DMS153 (cell line): ENCODE measurements around the gene CP.
A peak's percentile ranks its signal among the peaks of the same experiment; 100 is the strongest.

Source experiments
- DNase-seq: peaks from one replicate; lab custom pipeline; 2025; lab: John Stamatoyannopoulos, UW

CP gene

DNA sequence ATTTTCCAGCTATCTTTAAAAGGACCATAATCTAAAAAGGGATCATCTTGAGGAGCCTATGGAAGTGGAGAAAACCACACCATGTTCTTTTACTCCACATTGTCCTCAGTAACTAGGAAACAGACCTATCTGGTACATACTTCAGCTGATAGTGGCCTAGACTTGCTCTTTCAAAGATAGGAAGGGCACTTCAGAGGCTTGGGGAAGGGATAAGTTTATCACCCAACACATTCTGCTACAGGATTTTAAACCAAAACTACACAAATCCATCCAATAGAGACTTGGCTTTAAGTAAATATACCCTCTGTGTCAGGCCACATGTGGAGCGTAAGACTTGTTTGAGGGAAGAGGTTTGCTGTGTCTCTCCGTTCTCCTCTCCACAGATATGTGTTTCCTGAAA, 35.4 kb downstream of the CP start:
- DNase-seq, result no peak

DNA sequence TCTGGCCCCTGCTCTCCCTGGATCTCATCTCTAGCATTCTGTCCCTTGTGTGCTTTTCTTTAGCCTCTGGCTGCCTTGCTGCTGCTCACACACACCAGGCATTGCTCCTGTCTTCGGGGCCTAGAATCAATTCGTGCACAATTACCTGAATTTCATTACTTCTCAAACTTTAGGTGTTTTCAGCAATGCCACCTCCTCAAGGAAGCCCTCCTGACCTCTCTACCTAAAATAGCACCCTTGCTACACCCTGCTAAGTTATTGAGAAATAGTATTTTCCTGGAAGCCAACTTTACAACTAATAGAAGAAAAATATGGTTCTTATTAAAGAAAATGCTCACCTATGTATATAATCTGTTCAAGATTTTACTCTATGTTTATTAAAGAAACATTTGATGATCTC, 40.4 kb downstream of the CP start:
- DNase-seq, result no peak

DNA sequence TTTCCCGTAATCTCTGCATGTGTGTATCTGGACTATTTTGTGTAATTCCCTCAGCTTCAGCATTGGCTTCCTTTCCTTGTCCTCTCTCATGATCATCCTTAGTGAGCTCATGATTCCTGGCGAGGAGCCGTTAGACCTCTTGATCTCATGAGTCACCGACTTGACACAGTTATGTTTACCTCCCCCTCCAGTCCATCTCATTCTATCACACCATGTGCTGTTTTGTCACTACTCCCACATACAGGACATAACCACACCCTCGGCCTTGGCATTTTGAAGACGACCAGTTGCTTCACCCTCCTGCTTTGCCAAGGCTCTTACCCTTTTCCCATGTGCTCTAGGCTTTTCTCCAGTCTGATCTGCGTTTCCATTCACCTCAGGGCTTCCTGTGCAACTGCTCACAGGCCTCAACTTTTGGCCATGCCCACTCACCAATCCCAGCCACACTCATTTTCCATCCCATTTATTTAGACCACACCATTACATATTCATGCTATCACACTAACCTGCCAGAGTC, 41.5 kb downstream of the CP start:
- DNase-seq, result peak; percentile 6

DNA sequence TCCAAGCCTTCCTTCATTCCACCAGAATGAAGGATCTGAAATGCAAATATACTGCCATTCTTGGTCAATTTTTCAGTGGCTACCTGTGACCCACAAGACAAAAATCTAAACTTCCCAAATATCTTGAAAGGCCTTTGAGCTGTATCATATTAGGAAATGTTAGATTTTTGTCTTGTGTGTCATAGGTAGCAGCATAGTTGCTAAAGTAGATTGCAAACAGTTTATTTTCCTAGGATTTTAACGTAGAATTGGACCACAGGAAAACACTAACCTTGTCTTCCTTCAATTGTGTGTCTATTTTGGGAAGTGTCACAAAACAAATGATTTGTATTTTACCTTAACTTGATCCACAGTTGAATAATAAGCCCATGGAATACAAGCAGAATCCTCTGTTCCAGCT, 42.4 kb downstream of the CP start:
- DNase-seq, result no peak

DNA sequence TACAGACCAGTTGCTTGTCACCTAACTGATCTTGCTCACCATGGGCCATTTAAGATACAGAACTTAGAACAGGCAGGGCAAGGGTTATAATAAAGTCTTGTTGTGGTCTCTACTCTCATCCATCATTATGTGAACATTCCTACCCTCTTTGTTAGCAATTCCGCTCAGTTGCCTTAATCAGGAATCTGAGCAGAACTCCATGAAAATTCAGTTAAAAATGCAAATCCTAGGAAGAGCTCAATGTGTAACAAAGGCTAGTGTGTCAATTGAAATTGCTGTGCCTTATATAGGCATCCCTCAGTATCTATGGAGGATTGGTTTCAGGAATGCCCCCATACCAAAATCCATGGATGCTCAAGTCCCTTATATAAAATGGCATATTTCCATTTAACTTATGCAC, 44.5 kb downstream of the CP start:
- no peak for DNase-seq

DNA sequence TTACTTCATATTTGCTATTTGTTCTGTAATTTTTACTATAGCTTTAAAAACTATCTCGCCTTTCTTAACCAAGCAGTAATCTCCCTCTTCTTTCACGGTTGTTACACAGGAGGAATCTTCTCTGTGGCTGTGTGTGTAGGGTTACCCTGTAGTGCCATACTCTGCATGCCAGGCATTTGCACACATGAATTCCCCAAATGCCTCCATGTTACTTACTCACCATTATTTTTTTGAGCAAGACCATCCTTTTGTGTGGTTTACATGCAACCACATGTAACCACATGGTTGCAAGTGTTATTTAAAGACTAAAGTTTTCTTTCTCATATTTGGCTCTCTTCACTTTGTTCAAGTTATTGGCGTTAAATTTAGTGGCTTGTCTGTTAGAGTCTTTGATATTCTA, 46.7 kb downstream of the CP start:
- DNase-seq, result no peak

DNA sequence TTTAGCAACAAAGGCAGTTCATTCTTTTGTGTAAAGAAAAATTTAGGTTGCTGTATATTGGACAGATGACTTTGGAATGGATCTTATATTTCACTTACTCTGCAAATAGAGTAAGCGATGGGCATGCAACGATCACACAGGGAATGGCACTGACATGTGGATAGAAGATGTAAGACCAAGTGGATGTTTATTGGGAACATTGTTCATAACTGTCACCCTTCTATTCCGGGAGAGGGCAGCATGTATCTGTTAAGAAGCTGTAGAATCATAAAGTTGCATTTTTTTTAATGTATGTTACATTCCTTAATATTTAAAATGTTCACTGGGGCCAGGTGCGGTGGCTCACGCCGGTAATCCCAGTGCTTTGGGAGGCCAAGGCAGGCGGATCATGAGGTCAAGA, 51.0 kb downstream of the CP start:
- DNase-seq, result no peak

DNA sequence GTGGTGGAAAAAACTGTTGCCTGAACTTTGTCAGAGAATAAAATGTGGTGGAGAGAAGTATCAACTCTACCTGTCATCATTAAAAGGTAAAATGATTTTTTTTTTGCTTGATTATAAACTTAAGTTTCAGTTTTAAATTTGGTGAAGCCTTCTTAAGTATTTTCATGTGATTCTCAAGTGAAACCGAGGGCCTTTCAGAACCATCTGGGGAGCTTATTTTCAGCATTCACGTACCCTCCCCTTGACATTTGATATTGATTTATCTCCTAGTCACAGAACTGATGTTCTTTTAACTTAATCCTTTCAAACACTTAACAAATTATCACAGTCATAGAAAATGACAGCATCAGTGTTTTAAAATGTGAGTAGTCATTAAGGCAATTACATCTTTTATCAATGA, 53.7 kb downstream of the CP start:
- no peak for DNase-seq

DNA sequence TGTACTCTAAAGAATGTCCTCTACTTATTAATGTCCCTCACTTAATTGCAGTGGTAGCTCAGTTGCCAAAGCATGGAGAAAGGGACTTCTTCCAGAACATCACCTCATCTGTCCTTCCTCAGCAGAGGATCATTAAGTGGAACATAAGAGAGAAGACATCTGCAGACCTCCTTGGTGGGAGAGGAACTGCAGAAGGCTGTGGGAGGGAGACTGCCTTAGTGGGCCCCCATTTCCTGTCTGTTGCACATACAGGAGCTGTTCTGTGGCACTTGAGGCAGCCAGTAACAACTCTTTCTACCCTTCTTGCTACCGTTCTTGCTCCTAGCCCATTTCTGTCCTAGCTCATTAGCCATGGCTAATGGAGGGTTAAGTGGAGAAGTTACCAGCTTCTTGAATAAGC, 58.6 kb downstream of the CP start:
- DNase-seq, result no peak

DNA sequence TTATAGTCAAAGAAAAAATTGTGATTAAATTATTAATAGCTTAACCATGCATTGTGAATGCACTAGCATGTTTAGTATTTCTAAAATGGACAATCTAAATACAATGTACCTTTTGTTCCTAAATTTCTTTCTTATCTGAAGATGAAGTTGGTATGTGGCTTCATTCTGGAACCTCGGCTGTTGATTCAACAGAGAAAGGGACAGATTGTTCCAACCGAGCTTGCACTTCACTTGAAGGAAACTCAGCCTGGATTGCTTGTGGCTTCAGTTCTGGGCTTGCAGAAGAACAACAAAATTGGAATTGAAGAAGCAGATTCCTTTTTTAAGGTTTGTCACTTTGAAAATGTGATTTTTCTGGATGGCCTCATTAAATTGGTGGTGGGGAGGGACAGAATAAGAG, 59.6 kb downstream of the CP start:
- no peak for DNase-seq

DNA sequence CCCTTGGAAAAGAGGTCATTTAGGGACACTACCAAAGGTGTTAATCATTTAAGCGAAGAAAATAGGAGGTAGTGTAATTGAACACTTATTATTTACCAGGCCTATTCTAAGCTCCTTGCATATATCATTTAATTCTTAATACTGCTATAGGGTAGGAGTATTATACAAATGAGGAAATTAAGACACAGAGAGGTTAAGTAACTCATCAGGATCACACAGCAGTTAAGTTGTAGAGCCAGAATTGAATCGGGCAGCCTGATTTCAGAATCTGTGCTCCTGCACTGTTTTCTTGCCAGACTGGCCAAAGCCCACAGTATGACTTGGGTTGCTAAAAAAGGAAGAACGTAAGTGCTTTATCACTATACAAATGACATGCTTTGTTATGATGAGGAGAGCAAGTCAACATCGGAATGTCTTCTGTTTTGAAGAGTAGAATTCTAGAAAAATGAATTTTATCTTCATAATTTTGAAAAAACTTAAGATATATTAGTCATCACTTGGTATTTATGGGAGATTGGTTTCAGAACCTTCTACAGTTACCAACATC, 60.8 kb downstream of the CP start:
- no peak for DNase-seq

DNA sequence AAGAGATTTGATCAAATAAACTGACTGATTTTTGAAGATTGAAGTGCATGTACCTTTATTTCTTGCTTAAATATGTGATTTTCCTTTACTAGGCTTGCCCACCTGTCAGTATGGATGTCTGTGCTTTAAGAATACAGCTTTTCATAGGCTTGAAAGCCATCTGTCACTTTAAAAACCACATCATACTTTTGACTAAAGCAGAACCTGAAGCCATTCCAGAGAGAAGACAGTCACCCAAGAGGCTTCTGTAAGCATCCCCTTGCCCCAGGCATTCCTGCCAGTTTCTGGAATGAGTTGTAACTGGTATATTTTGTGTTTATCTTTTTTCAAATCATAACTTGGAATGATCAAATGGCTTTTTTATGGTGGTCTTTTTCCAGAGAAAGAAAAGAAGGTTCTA, 68.2 kb downstream of the CP start:
- no peak for DNase-seq

DNA sequence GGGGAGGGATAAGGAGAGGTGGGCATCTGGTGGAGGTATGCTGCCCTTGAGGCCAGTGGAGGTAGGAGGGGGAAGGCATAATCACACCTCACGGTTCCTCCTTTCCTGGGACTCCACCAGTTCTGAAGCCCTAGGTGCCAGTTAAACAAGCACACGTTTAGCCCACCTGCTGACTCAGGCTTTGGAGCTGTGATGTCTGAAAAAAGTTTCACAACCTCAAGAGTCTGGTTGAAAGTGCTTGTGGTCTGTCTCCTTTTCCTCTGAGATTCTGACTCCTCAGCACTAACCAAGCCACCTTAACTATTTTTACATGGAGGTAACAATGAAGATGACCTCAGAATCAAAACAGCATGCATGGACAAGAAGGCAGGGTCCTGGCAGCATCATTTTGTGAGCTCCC, 69.2 kb downstream of the CP start:
- DNase-seq, result no peak

DNA sequence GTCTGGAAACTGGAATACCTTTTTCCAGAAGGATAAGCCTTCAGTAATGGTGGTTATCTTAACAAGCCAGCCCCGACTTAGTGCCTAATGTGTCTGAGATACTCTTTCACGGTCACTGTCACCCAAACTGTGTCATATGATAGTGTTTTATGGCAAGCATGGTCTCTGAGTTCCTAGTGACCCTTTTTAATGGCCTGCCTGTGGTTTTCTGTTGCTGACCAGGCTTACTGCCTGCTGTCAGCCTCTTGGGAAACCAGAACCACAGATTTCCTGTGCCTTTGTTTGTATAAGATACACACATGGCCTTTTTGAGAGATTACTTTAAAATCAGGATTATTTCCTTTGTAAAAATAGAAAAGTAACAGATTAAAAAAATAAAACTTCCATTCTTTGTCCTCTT, 69.8 kb downstream of the CP start:
- no peak for DNase-seq

DNA sequence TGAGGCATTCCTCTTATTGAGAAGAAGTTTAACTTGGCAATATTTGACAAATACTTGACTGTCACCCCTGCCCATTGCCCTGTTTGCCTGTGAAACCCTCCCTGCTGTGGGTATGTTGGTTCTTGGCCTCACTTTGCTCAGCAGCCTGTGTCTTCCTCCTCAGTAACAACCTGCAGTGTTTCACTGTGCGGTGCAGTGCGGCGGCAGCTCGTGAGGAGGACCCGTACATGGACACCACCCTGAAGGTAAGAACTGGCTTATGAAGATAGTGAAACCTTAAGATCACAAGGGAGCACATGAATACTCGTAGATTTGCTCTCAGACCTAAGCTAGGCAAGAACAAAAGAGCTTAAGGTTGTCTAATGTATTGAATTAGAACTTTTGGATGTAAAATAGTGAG, 71.2 kb downstream of the CP start:
- no peak for DNase-seq

DNA sequence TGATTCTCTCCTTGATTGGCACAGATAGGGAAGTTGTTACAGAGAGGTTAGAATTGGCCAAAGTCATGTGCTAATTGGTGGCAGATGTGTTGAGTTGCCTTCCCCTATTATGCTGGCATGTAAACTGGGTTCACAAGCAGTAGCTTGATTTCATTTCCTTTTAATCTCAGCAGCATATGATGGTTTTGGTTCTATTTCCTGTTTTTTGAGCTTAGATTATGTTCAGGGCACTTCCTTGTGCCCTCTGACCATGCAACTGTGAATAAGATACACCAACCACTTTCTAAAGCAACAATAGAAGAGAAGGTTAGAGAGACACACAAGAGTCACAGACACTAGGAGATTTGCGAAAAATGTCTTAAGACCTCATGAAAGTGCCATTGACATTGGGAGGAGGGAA, 75.7 kb downstream of the CP start:
- DNase-seq, result no peak

DNA sequence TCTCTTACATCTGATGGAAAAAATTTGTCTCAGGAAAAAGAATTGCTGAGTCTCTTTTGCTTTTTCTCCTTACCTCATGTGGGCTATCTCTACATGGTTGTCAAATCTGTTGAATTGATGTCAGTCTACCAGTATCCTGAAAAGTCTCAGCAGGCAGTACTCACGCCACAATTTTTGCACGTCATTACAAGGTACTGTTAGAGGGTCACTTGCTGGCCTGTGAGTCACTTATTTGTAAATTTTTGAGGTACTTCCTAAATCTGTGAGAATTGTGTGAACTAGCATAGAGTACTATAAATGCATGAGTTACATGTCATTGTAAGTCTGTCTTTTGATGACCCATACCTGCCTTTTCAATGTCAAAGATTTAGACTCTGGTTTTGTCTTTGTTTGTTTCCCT, 76.3 kb downstream of the CP start:
- no peak for DNase-seq

DNA sequence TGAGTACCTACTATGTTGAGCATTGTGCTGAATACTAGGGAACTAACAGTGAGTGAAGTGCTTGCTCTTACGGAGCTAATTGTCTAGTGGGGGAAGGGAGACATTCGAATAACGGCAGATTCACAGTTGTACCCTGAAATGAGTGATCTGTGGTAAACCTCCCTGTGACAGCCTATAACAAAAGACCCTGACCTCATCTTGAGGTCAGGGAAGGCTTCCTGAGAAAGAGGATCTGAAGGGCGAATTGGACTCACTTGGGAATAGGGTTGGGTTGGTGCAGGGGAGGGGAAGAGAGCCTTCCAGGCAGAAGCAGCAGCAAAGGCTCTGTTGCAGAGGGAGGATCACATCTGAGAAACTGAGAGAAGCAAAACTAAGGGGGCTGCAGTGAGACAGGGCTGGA, 78.9 kb downstream of the CP start:
- no peak for DNase-seq

DNA sequence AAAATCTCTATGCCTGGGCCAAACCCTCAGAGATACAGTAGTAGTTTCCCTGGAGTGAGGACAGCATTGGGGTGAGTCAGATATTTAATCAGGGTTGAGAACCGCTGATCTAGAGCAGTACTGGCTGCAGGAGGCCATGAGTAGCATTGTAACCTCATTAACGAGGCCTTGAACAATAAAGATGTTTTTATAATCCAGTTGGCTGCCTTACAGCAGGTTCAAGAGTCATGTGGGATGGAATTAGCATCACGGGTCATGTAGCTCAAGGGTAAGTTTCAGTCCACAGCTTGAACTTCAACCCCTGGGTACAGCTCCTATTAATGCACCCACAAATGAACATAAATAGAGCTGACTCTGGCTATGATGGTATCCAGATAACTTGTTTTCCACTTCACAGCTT, 87.1 kb downstream of the CP start:
- DNase-seq, result no peak

DNA sequence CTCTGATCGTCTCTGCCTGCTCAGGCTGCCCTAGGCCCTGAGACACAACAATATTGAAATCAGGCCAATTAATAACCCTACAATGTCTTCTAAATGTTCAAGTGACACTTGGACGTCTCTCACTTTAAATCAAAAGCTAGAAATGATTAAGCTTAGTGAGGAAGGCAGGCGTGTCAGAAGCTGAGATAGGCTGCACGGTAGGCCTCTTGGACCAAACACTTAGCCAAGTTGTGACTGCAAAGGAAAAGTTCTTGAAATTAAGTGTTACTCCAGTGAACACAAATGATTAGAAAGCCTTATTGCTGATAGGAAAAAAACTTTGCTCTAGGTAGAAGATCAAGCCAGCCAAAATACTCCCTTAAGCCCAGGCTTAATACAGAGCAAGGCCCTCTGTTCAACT, 90.0 kb downstream of the CP start:
- DNase-seq, result no peak

DNA sequence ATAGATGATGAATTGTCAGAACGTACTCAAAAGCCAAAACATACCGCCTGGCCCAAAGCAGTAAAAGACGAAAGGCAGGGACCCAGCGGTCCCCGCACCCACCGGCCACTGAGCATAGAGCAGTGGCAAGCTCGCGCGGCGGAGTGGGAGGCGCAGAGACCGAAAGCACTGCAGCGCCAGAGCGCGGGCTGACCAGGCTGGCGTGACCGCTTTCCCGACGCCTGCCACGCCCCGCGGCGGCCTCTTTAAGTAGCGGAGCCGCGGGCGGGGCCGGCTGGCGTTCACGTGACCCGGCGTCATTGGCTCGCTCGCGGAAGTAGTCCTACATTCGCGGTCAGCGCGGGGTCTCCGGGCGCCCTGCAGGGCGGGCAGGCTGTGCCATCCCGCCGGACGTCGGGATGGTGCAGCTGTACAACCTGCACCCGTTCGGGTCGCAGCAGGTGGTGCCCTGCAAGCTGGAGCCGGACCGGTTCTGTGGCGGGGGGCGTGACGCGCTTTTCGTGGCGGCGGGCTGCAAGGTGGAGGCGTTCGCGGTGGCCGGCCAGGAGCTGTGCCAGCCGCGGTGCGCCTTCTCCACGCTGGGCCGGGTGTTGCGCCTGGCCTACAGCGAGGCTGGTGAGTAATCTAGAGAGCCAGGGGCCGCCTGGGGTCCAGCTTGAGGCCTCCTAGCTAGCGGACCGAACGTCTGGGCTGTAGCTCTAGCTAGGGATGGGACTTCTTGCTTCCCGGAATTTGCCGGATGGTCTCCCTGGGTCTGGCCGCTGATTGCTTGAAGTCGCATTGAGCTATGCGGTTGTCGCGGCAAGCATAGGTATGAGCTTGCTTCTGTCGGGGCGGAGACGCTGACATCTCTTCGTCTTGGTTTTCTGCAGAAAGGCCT, 92.1 kb downstream of the CP start, which contains the start of gene HPS3:
Gene HPS3, plus strand, starts transcription at position 313 of the 880 bp plus-strand sequence. Its CDS starts 86 bp downstream, at position 399.
- DNase-seq, result peak; percentile 90

DNA sequence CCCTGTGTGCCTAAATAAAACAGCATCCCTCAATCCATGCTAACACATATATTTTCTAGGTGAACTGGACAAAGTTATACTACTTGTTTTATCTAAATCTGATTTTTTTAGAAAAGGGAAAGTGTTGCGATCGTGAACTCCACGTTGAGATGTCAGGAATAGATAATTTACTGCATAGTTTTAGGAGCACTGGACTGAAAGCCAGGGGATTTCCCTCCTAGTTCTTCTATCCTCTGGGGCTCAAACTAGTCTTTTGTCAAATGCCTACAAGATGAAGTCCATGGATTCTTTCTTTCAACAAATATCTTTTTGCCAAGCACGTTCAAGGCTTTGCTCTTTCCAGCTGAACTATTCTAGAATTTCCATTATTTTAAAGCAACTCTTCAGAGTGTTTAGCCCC, 92.8 kb downstream of the CP start:
- DNase-seq, result no peak

DNA sequence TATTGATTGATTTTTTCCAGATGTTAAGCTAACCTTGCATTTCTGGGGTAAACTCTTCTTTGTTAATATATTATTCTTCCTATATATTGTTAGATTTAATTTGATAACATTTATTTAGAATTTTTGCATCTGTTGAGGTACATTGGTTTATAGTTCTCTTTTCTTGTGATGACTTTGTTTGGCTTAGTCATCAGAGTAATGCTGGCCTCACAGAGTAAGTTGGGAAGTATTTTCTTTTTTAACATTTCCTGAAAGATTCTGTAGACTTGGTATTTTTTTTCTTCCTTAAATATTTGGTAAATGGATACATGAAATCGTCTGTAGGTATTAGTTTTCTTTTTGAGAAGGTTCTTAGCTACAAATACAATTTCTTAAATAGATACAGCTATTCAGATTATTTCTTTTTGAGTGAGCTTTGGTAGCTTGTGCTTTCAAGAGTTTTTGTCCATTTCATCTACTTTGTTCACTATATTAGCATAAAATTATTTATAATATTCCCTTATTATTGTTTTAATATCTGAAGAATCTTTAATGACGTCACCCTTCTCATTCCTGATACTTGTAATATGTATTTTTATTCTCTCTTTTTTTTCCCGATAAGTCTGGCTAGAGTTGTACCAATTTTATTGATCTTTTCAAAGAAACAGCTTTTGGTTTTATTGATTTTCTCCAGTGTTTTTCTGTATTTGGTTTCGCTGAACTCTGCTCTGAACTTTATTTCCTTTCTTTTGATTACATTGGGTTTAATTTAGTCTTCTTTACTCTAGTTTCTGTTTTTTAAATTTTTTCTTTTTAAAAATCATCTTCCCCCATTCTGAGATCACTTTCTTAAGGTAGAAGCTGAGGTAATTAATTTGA, 98.7 kb downstream of the CP start:
- no peak for DNase-seq
